T-helper 9 cell (primary cell): Measurements from ENCODE around the gene RHBDD2.
"Not testable (repeated sequence)": the region's sequence is repeated elsewhere in the genome, so short reads cannot be mapped to it uniquely, and the experiment has no call there.

Experiments
- DNase-seq: peaks from one replicate; pipeline ENCODE4 v3.0.0-alpha.2; 2020

Gene RHBDD2

GRCh38 chr7:75866489-75867389, 12.1 kb upstream of the RHBDD2 start:
- DNase-seq, result peak; percentile 11

GRCh38 chr7:75867390-75867717, 11.5 kb upstream of the RHBDD2 start:
- DNase-seq, result no peak

- no peak for DNase-seq
Measured at GRCh38 chr7:75868153-75868552, 10.7 kb upstream of the RHBDD2 start.

- DNase-seq, result no peak
Measured at GRCh38 chr7:75869776-75870379, 9.0 kb upstream of the RHBDD2 start.

DNA sequence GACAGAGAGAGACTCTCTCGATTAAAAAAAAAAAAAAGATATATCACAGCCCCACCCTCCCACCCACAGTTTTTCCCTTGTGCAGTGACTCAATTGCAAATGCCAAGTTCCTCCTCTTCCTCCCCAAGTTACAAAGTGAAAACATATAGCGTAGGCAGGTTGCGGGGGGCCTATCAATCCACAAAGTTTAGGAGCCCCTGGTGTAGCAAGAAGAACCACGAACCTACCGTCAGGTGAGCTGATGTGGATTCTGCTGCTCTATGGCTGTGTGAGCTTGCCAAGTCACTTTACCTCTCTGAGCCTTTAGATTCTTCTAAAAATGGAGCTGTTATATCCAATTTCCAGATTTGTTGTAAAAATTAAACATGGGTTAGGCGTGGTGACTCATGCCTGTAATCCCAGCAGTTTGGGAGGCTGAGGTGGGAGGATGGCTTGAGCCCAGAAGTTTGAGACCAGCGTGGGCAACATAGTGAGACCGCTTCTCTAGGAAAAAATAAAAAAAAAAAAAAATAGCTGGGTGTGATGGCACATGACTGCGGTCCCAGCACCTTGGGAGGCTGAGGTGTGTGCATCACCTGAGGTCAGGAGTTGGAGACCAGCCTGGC, 8.2 kb upstream of the RHBDD2 start:
- no peak for DNase-seq

GRCh38 chr7:75872073-75872782, 6.6 kb upstream of the RHBDD2 start:
- no peak for DNase-seq

GRCh38 chr7:75874180-75874579, 4.7 kb upstream of the RHBDD2 start:
- DNase-seq, result not testable (repeated sequence)

GRCh38 chr7:75875113-75876080, 3.4 kb upstream of the RHBDD2 start:
- no peak for DNase-seq

GRCh38 chr7:75876126-75876881, 2.5 kb upstream of the RHBDD2 start:
- DNase-seq, result no peak

GRCh38 chr7:75878312-75878768, 494 bp upstream of the RHBDD2 start:
- DNase-seq, result no peak

GRCh38 chr7:75879771-75880184, 944 bp downstream of the RHBDD2 start:
- no peak for DNase-seq

- no peak for DNase-seq
Measured at GRCh38 chr7:75880242-75880641, 1.4 kb downstream of the RHBDD2 start.

DNA sequence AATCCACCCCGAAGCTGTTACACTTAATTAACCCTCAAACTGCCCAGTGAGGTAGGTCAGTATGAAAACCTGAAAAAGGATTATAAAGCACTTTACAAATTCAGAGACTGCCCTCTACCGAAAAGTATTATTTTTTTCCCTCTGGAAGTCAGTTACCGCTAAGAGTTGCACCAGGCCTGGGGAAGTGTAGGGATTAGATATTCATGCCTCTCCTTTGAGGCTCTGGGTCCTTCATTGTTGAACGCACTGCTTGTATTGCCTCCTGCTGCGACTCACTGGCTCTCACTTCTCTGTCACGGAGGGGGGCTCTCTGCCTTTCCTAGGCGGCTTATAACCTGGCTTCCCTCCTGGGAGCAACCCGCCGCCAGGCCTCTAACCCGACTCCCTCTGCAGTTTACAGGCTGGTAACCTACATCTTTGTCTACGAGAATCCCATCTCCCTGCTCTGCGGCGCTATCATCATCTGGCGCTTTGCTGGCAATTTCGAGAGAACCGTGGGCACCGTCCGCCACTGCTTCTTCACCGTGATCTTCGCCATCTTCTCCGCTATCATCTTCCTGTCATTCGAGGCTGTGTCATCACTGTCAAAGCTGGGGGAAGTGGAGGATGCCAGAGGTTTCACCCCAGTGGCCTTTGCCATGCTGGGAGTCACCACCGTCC, 2.7 kb downstream of the RHBDD2 start:
- DNase-seq, result no peak

GRCh38 chr7:75883265-75883824, 4.5 kb downstream of the RHBDD2 start:
- not testable (repeated sequence) for DNase-seq

DNA sequence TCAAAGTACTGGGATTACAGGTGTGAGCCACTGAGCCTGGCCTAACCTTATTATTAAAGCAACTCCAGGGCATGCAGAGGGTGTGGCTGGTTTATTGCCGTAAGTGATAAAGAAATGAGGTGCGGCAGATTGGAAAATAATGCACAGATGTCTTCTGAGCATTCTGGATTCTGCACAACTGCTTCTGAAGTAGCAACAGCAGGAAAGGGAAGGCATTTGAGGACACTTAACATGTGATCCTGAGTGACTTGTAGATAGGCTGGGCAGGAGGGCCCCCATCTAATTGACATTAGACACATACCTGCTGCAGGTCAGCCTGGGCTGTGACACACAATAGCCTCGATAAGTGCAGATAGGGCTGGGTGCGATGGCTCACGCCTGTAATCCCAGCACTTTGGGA, 5.6 kb downstream of the RHBDD2 start:
- DNase-seq, result no peak

GRCh38 chr7:75885036-75885435, 6.2 kb downstream of the RHBDD2 start:
- no peak for DNase-seq

DNA sequence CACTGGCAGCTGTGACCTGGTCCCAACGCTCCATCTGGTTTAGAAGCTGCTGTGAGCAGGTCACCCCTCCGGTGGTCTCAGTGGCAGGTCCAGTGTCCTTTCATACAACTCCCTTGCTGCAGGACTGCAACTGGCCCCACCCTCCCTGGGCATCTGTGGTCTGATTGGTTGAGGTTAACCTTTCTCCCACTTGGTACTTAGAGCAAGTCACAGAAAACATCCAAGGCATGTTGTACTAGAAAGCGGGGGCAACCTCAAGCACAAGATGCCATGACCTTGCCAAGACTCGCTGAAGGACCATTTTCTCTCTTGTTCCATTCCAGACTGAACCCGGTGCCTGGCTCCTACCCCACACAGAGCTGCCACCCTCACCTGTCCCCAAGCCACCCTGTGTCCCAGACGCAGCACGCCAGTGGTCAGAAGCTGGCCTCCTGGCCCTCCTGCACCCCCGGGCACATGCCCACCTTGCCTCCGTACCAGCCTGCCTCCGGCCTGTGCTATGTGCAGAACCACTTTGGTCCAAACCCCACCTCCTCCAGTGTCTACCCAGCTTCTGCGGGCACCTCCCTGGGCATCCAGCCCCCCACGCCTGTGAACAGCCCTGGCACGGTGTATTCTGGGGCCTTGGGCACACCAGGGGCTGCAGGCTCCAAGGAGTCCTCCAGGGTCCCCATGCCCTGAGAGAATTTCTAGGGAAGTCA, 9.0 kb downstream of the RHBDD2 start:
- no peak for DNase-seq

- no peak for DNase-seq
Measured at GRCh38 chr7:75888464-75889222, 9.8 kb downstream of the RHBDD2 start.
